Right ventricle myocardium superior (tissue), 1 donor: ENCODE measurements around the gene APBB2. TPM values are rescaled to one million over a fixed set of nuclear protein-coding genes. Genes with fewer than 3 reads are reported as not detected.

Source experiments
- total RNA-seq: library from RNA; stranded (reverse); fragmentation: NEBNext Ultra II Directional; extraction: Animal tissue kit (Norgen Biotek cat#: 25700); gene quantifications from one replicate; pipeline ENCODE4 v1.2.1, GENCODE V29; 2021
- donor health status: DM: no; HTN: yes; CAD: no; lungs with severe emphysema.

Gene APBB2
- total RNA-seq, 1 donor from 2014 or later, result 22.5 TPM

Other genes starting within 250 kb of the APBB2 start
- gene UCHL1, start 42.4 kb upstream of the APBB2 start, total RNA-seq, result 9.5 TPM